ENCODE measurements around the gene DPH6. TPM values are rescaled to one million over a fixed set of nuclear protein-coding genes. Genes with fewer than 3 reads are reported as not detected.
"Not testable (repeated sequence)": the region's sequence is repeated elsewhere in the genome, so short reads cannot be mapped to it uniquely, and the experiment has no call there.

DPH6 gene, protein sequence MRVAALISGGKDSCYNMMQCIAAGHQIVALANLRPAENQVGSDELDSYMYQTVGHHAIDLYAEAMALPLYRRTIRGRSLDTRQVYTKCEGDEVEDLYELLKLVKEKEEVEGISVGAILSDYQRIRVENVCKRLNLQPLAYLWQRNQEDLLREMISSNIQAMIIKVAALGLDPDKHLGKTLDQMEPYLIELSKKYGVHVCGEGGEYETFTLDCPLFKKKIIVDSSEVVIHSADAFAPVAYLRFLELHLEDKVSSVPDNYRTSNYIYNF
- total RNA-seq: 10 to 100 TPM; 13.2 to 19.2 TPM

DNA sequence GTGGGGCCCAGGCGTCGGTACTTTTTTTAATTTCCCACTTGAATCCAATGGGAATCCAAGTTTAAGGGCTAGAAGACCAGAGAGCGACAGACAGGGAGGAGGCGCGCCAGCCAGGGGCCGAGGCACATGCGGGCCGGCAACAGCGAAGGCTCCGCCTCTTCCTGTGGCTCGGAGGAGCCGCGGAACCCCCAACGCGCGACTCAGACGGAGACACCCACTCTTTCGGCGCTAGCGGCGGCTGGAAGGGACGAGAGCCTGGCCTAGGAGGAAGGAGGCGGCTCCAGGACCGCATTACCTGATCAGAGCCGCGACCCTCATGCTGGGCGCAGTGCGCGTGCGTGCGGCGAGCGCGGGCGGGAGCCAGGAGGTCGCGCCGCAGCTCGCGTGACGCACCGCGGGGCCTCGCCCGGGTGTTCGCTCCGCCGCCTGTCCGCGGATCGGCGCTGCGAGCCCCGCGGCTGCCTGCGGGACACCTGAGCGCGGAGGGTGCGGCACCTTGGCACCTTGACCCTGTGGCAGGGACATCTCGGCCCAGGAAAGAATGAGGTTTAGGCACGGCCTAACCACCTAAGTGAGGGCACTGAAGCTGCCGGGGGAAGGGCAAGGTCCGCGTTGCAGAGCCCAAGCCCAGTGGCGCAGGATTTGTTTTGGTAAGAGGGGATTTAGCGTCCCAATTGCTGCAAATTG, at the start of gene DPH6:
Gene DPH6, minus strand, starts transcription at position 342 of the 687 bp plus-strand sequence. Its CDS starts 24 bp downstream, at position 318.
- Mint-ChIP-seq H3K4me1 (ENCODE audit: low read depth in 2 of 2) (peaks cover 18 to 29% of the 10 kb centered on the region in 2 donors), H3K27ac (peak within 1 kb of the TSS; percentile 98 to 100), H3K36me3 (peaks cover 6% of the 10 kb centered on the region), H3K27me3 (no peaks in the 10 kb centered on the region), H3K4me3 (peak within 1 kb of the TSS; percentile 99), H3K9me3 (peaks cover 4% of the 10 kb centered on the region)
- DNase-seq (ENCODE audit: low spot score): peak; percentile 88
- peak; percentile 92 to 94 for ATAC-seq

DNA sequence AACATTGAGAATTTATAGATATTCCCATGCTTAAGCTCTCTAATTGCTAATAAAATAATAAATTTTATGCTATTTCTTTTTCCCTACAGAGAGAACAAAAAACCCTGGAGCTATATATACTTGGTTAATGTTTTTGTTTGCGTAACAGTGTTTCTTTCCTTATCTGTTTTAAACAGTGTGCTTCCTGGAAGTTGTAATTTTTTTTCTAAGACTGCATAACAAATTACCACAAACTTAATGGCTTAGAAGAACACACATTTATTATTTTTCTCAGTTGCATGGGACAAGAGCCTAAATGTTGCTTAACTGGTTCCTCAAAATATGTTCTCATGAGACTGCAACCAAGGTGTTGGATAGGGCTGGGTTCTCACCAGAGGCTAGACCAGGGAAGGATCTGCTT, 49.7 kb upstream of the DPH6 start:
- H3K4me1 Mint-ChIP-seq (ENCODE audit: low read depth in 2 of 2): no peaks in the 10 kb centered on the region
- DNase-seq (ENCODE audit: low spot score): no peak
- ATAC-seq: no peak
- no peaks in the 10 kb centered on the region for H3K36me3 Mint-ChIP-seq
- H3K27me3 Mint-ChIP-seq: peaks cover 8 to 25% of the 10 kb centered on the region in 2 donors
- no peak overlapping the region for H3K4me3 Mint-ChIP-seq
- H3K27ac Mint-ChIP-seq: no peak overlapping the region
- peaks cover 6% of the 10 kb centered on the region for H3K9me3 Mint-ChIP-seq

DNA sequence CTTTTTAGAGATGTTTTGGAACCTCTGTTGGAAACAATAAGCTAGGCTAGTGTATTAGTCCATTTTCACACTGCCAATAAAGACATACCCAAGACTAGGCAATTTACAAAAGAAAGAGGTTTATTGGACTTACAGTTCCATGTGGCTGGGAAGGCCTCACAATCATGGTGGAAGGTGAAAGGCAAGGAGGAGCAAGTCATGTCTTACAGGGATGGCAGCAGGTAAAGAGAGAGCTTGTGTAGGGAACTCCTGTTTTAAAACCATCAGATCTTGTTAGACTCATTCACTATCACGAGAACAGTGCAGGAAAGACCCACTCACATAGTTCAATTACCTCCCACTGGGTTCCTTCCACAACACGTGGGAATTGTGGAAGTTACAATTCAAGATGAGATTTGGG, 46.0 kb upstream of the DPH6 start:
- not testable (repeated sequence) for H3K9me3 Mint-ChIP-seq; DNase-seq (ENCODE audit: low spot score); H3K4me1 Mint-ChIP-seq (ENCODE audit: low read depth in 2 of 2); H3K27ac Mint-ChIP-seq; H3K36me3 Mint-ChIP-seq; H3K4me3 Mint-ChIP-seq; H3K27me3 Mint-ChIP-seq; ATAC-seq

DNA sequence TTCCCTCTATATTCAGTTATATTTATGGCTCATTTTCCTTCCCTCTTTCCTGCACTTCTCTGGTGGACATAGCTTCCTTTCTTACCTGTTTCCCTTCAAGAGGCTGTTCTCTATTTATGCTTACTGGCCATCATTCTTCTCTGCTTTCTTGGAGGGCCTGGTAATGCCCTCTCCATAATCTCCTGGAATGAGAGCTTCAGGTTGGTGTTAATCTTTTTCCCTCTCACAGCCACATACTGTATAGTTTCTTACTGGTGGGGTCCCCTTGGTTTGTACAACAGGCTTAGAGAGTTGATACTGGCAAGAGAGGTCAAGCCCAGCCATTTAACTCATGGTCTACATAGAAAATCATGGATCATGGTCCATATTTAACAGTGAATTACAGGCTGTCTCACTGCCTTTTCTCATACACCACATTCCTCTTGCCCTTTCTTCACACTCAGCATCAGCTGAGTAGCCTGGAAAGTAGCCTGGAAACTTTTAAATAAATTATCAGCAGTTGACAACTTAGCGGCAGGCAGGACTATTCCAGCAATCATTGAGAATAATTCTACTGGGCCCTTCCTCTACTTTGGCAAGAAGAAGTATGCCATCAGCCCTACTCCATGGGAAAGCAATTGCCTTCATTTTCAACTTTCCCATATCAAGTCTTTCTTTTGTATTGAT, 38.0 kb upstream of the DPH6 start:
- ATAC-seq (no peak), DNase-seq (ENCODE audit: low spot score) (no peak)
- H3K4me3 Mint-ChIP-seq: no peak overlapping the region
- no peaks in the 10 kb centered on the region for H3K9me3 Mint-ChIP-seq
- peaks cover 18 to 31% of the 10 kb centered on the region in 2 donors for H3K27me3 Mint-ChIP-seq
- H3K27ac Mint-ChIP-seq: no peak overlapping the region
- no peaks in the 10 kb centered on the region for H3K4me1 Mint-ChIP-seq (ENCODE audit: low read depth in 2 of 2)
- H3K36me3 Mint-ChIP-seq: no peaks in the 10 kb centered on the region

DNA sequence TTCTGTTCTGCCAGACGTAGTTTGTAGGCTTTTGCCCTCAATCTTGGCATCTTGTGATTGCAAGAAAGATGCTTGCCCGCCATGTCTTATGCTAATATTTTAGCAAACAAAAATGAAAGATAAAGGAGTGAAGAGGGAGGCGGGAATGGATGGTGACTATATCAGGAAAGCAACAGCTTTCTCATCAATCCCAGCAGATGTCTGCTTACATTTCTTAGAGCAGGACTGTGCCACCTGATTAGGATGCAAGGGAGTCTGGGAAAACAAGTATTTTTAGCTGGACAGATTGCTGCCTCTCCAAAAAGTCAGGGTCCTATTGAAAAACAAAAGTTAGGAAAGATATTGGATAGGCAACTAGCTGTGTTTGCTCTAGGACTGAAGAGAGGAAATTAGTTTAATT, 34.6 kb upstream of the DPH6 start:
- H3K36me3 Mint-ChIP-seq: no peaks in the 10 kb centered on the region

DNA sequence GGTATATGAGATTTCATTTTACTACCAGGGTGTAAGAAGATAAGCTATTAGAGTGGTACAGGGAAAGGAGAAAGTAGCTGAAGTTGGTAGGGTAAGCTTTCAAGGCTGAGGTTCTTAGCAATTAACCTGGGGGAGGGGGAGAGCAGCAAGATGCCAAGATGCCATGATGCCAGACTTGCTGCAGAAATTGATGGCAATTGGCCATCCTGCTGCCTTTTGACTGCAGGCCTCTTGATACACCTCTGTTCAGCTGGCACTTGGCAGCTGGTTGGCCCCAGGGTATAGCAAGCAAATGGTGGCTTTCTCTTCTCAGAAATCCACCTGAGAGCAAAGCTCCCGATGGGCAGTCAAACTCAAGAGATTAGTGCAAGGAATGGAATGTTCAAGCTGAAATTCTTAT, 21.4 kb upstream of the DPH6 start:
- ATAC-seq (no peak), DNase-seq (ENCODE audit: low spot score) (no peak)
- no peak overlapping the region for H3K27ac Mint-ChIP-seq
- H3K4me3 Mint-ChIP-seq: no peak overlapping the region
- H3K9me3 Mint-ChIP-seq: no peaks in the 10 kb centered on the region
- no peaks in the 10 kb centered on the region for H3K36me3 Mint-ChIP-seq
- no peaks in the 10 kb centered on the region for H3K4me1 Mint-ChIP-seq (ENCODE audit: low read depth in 2 of 2)
- H3K27me3 Mint-ChIP-seq: peaks cover 13 to 25% of the 10 kb centered on the region in 2 donors

More for the DNA sequence above, 34.6 kb upstream of the DPH6 start:
- ATAC-seq (no peak), DNase-seq (ENCODE audit: low spot score) (no peak)
- no peaks in the 10 kb centered on the region for H3K4me1 Mint-ChIP-seq (ENCODE audit: low read depth in 2 of 2)
- H3K27ac Mint-ChIP-seq: no peak overlapping the region
- H3K4me3 Mint-ChIP-seq: no peak overlapping the region
- no peaks in the 10 kb centered on the region for H3K9me3 Mint-ChIP-seq
- H3K27me3 Mint-ChIP-seq: peaks cover 18 to 31% of the 10 kb centered on the region in 2 donors

DNA sequence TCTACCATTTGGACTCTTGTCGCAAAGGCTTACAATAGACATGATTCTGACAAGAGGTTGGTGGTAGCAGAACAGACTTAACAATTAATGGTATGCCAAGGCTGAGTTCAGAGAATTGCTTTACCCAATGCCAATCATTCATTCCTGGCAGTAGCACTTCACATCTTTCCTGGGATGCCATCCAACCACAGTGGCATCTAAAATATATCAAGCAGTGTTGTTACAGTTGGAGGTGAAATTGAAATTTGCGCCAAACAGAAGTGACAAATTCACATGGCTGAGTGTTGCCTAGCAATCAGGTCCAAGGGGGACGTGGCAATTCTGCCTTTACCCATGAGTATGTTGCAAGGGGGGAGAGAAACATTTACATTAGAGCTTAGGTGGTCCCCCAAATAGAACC, 21.0 kb upstream of the DPH6 start:
- Mint-ChIP-seq H3K27me3 (peaks cover 13 to 25% of the 10 kb centered on the region in 2 donors), H3K4me1 (ENCODE audit: low read depth in 2 of 2) (no peaks in the 10 kb centered on the region), H3K9me3 (no peaks in the 10 kb centered on the region), H3K27ac (no peak overlapping the region), H3K4me3 (no peak overlapping the region), H3K36me3 (no peaks in the 10 kb centered on the region)
- ATAC-seq (no peak), DNase-seq (ENCODE audit: low spot score) (no peak)

DNA sequence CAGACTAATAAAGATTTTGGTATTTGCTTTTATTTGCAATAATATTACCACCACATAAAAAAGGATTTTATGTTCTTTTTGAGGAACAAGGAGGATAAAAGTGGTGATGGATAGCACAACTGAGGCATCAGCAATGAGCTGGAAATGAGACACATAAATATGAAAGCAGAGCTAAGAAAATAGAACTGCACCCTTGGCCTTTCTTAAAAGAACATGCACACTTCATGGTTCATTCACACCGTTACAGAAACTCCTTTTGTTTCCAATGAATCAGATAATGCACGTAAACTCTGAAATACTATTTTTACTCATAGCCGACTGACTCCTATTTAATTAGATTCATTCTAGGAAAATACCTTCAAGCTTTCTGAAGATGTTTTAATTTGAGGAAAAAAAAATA, 19.9 kb upstream of the DPH6 start:
- Mint-ChIP-seq H3K9me3 (no peaks in the 10 kb centered on the region), H3K36me3 (no peaks in the 10 kb centered on the region), H3K27ac (no peak overlapping the region), H3K4me3 (no peak overlapping the region), H3K27me3 (peaks cover 10 to 25% of the 10 kb centered on the region in 2 donors), H3K4me1 (ENCODE audit: low read depth in 2 of 2) (no peaks in the 10 kb centered on the region)
- no peak for DNase-seq (ENCODE audit: low spot score)
- no peak for ATAC-seq

DNA sequence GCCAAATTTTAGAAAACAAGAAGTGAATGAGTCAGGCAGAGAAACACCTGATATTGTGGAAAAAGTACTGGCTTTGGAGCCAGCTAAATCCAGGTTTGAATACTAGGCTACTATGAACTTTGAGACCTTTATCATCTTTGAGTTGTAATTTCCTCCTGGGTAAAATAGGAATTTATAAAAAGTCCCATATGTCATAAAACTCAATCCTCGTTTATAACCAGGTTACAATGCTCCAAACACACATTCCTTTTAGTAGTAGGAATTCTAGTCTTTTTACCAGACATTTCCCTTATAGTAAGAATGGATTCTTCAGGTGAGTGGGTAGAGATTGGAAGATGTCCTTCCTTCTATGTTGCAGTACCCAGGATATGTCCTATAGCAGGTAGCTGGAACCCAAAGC, 16.7 kb upstream of the DPH6 start:
- H3K4me3 Mint-ChIP-seq: no peak overlapping the region
- no peaks in the 10 kb centered on the region for H3K9me3 Mint-ChIP-seq
- ATAC-seq (no peak), DNase-seq (ENCODE audit: low spot score) (no peak)
- no peak overlapping the region for H3K27ac Mint-ChIP-seq
- H3K36me3 Mint-ChIP-seq: no peaks in the 10 kb centered on the region
- peaks cover 0 to under 1% of the 10 kb centered on the region in 2 donors for H3K4me1 Mint-ChIP-seq (ENCODE audit: low read depth in 2 of 2)
- H3K27me3 Mint-ChIP-seq: peaks cover 0 to 8% of the 10 kb centered on the region in 2 donors

DNA sequence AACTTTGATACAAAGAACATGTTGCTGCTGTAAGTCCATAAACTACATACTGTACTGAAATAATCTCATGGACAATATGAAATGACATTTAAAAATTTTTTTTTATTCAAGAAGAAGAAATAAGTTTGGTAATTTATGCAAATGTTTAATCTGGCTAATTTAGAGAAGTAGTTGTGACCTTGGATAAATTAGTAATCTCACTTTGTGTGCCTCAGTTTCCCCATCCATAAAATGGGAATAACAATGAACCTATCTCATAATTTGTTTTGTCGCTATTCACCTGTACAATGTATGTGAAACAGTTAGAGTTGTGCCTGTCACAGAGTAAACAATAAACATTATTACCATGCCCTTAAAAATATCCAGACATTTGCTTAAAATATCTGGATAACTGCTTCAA, 15.3 kb upstream of the DPH6 start:
- H3K9me3 Mint-ChIP-seq: no peaks in the 10 kb centered on the region

DNA sequence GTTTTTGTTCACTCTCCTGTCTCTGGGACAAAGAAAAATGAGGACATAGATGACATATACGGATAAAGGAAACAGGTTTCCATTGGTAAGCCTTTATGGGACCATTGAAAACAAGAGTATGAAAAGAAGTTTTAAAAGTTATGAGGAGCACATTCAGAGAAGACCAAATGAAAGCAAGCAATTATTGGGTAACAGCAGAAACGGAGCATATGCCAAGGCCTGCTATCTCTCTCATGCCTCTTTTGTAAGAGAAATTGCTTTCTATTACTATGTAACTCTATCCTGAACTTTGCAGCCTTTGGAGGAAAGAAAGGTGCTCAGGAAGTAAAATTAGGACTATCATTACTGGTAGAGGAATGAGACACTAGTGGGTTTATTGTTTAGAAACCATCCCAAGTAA, 14.9 kb upstream of the DPH6 start:
- Mint-ChIP-seq H3K4me3 (no peak overlapping the region), H3K36me3 (no peaks in the 10 kb centered on the region), H3K9me3 (no peaks in the 10 kb centered on the region), H3K27me3 (no peaks in the 10 kb centered on the region), H3K27ac (no peak overlapping the region), H3K4me1 (ENCODE audit: low read depth in 2 of 2) (peaks cover 2 to 3% of the 10 kb centered on the region in 2 donors)
- ATAC-seq (no peak), DNase-seq (ENCODE audit: low spot score) (no peak)

More for the DNA sequence above, 15.3 kb upstream of the DPH6 start:
- H3K4me3 Mint-ChIP-seq: no peak overlapping the region
- peaks cover 2 to 3% of the 10 kb centered on the region in 2 donors for H3K4me1 Mint-ChIP-seq (ENCODE audit: low read depth in 2 of 2)
- no peaks in the 10 kb centered on the region for H3K36me3 Mint-ChIP-seq
- no peak overlapping the region for H3K27ac Mint-ChIP-seq
- DNase-seq (ENCODE audit: low spot score): no peak
- no peak for ATAC-seq
- H3K27me3 Mint-ChIP-seq: no peaks in the 10 kb centered on the region

DNA sequence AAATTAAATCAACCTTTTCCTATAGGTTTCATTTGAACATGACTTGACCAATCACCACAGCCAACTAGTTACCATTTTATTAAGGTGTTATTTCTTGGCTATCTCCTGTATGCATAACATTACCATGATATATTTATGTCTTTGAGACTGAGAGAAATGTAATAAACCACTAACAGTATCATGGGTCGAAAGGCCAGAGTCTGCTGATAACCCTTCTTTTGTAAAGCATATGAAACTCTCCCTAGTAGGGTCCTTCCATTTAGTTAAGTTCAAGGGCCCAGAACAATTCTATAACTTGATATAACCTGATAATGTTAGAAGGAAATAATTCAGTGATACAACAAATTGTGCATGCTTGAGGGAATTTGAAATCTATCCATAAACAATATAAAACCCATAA, 14.3 kb upstream of the DPH6 start:
- no peaks in the 10 kb centered on the region for H3K27me3 Mint-ChIP-seq
- H3K27ac Mint-ChIP-seq: no peak overlapping the region
- no peaks in the 10 kb centered on the region for H3K9me3 Mint-ChIP-seq
- ATAC-seq: no peak
- no peak overlapping the region for H3K4me3 Mint-ChIP-seq
- peaks cover 2 to 3% of the 10 kb centered on the region in 2 donors for H3K4me1 Mint-ChIP-seq (ENCODE audit: low read depth in 2 of 2)
- no peaks in the 10 kb centered on the region for H3K36me3 Mint-ChIP-seq
- no peak for DNase-seq (ENCODE audit: low spot score)

DNA sequence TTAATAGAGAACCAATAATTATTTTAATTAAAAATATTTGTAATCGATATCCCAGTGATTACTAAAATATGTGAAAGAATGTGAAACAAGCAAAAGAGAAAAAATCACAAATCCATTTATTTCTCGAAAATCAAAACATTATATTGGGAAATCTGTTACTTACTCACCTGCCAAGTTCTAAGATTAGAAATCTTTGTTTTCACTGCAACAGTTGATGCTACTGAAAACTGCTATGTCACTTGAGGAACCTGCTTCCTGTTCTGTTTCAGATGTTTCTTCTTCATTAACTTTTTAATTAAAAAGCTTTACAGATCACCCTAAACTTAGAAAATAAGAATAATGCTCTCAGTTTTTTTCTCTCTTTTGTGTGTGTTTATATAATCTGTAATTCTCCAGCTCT, 13.7 kb upstream of the DPH6 start:
- no peak for DNase-seq (ENCODE audit: low spot score)
- peaks cover 2 to 3% of the 10 kb centered on the region in 2 donors for H3K4me1 Mint-ChIP-seq (ENCODE audit: low read depth in 2 of 2)
- no peak overlapping the region for H3K27ac Mint-ChIP-seq
- H3K9me3 Mint-ChIP-seq: no peaks in the 10 kb centered on the region
- H3K27me3 Mint-ChIP-seq: peaks cover 0 to 3% of the 10 kb centered on the region in 2 donors
- ATAC-seq: no peak
- H3K4me3 Mint-ChIP-seq: no peak overlapping the region
- H3K36me3 Mint-ChIP-seq: no peaks in the 10 kb centered on the region

DNA sequence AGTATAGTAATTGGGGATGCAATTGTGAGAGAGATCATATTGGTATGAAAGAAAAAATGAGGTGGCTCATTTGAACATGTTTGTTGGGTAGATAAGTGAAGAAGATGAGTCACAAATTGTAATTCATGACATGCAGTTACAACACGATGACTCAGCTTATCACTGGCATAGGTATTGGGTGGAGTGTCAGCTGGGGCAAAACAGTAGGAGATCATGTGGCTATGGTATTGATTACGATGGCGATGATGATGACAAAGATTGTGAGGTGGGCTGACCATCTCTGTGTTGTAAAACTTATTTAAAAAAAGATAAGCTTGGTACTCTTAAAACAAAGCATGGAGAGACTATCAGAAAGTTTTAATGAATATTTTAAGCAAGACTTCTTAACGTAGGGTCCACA, 11.6 kb upstream of the DPH6 start:
- peak in 1 of 2 donors; percentile 59 for ATAC-seq

More for the DNA sequence above, 11.6 kb upstream of the DPH6 start:
- Mint-ChIP-seq H3K4me3 (no peak overlapping the region), H3K36me3 (no peaks in the 10 kb centered on the region), H3K4me1 (ENCODE audit: low read depth in 2 of 2) (peaks cover 2 to 3% of the 10 kb centered on the region in 2 donors), H3K27me3 (peaks cover 0 to 6% of the 10 kb centered on the region in 2 donors), H3K27ac (no peak overlapping the region), H3K9me3 (no peaks in the 10 kb centered on the region)
- no peak for DNase-seq (ENCODE audit: low spot score)

Measured in natural killer cell treated with Interleukin-12 subunit alpha and Interleukin-12 subunit beta and Interleukin-15 and Interleukin-18, amount 100 ng/mL, for 72 hours (primary cell).